ENCODE results near the gene SLTM.

- no peak for TF ChIP-seq CTCF (optimal IDR thresholded peaks at IDR 0.05 in 1 of 3, IDR thresholded peaks at IDR 0.05 in 1 of 3, conservative IDR thresholded peaks at IDR 0.05 in 1 of 3; ENCODE audit: extremely low read depth in 1 of 3, insufficient read depth in 2 of 3, low read length in 3 of 3)
- no peak for TF ChIP-seq EZH2 (IDR thresholded peaks at IDR 0.05; ENCODE audit: low read length)
Measured at GRCh38 chr15:58870451-58870850, 63.0 kb downstream of the SLTM start.

All from keratinocyte (primary cell).